RWPE2 (cell line): ENCODE results near the gene OIT3.

Experiments used
- ATAC-seq: fragments of 200-7000 bp; cut with Tn5 transposase; 3 replicates; pipeline ENCODE4 v1.9.1; 2021; ENCODE audit warnings: low read depth
- DNase-seq: peaks from one replicate; pipeline ENCODE4 v3.0.0-alpha.2; 2020; ENCODE audit warnings: low spot score
- H3K27ac ChIP-seq: fragments of 450-650 bp; 2 replicates; pipeline ENCODE4 v1.5.1; 2017; ENCODE audit warnings: mild to moderate bottlenecking; ENCODE audit not compliant: poor library complexity, severe bottlenecking
- H3K27me3 ChIP-seq: fragments of 250-450 bp; sonication (Bioruptor Pico); 2 replicates; pipeline ENCODE4 v1.5.1; 2021; ENCODE audit warnings: mild to moderate bottlenecking, moderate library complexity; ENCODE audit not compliant: insufficient read depth, poor library complexity, severe bottlenecking
- H3K36me3 ChIP-seq: fragments of 250-450 bp; sonication (Bioruptor Pico); 2 replicates; pipeline ENCODE4 v1.5.1; 2020; ENCODE audit warnings: low read depth, mild to moderate bottlenecking, moderate library complexity
- H3K4me1 ChIP-seq: fragments of 250-450 bp; sonication (Bioruptor Pico); 2 replicates; pipeline ENCODE4 v1.5.1; 2021; ENCODE audit warnings: mild to moderate bottlenecking, moderate library complexity; ENCODE audit not compliant: insufficient read depth, poor library complexity, severe bottlenecking
- H3K4me3 ChIP-seq: fragments of 250-450 bp; sonication (Bioruptor Pico); 2 replicates; pipeline ENCODE4 v1.5.1; 2021; ENCODE audit warnings: mild to moderate bottlenecking, moderate library complexity; ENCODE audit not compliant: severe bottlenecking
- H3K9me3 ChIP-seq: fragments of 250-450 bp; sonication (Bioruptor Pico); 2 replicates; pipeline ENCODE4 v1.5.1; 2021; ENCODE audit warnings: mild to moderate bottlenecking, moderate library complexity; ENCODE audit not compliant: severe bottlenecking
- CTCF ChIP-seq: fragments of 450-650 bp; IDR thresholded peaks from one replicate; pipeline ENCODE4 v1.5.1; 2017; ENCODE audit warnings: mild to moderate bottlenecking, moderate library complexity; ENCODE audit not compliant: poor library complexity, severe bottlenecking

OIT3 gene

GRCh38 chr10:72875250-72876055 is 18.1 kb upstream of the OIT3 start:
- Histone ChIP-seq H3K36me3 (peaks cover 34% of the 10 kb centered on the region), H3K27ac (no peak overlapping the region), H3K27me3 (no peaks in the 10 kb centered on the region), H3K4me3 (no peak overlapping the region), H3K9me3 (no peaks in the 10 kb centered on the region), H3K4me1 (no peaks in the 10 kb centered on the region)
- peak; percentile 84 for TF ChIP-seq CTCF
- ATAC-seq (peak; percentile 38; the same call in 1 of the 3 replicates), DNase-seq (no peak)

DNA sequence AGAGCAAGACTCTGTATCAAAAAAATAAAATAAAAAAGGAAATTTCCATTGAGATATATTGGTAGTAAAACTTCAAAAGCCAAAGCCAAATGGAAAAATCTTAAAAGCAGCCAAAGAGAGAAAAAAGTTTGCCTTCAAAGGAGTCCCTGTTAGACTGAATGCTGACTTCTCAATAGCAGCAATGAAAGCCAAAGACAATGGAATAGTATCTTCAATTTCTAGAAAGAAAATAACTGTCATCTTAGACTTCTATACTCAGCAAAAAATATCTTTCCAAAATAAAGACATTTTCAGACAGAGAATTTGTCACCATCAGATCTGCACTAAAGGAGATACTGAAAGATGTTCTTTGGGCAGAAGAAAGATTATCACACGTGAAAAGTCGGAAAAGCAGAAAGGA is 14.3 kb upstream of the OIT3 start:
- no peak for ATAC-seq

GRCh38 chr10:72881291-72881690 is 12.2 kb upstream of the OIT3 start:
- TF ChIP-seq CTCF = no peak
- Histone ChIP-seq H3K27me3 (no peaks in the 10 kb centered on the region), H3K4me3 (no peak overlapping the region), H3K36me3 (peaks cover 13% of the 10 kb centered on the region; the same call in 1 of the 2 replicates), H3K27ac (no peak overlapping the region), H3K9me3 (no peaks in the 10 kb centered on the region), H3K4me1 (no peaks in the 10 kb centered on the region)
- ATAC-seq = no peak
- no peak for DNase-seq

More for the DNA sequence above, 14.3 kb upstream of the OIT3 start:
- Histone ChIP-seq H3K4me3 (no peak overlapping the region), H3K27me3 (no peaks in the 10 kb centered on the region), H3K9me3 (no peaks in the 10 kb centered on the region), H3K4me1 (no peaks in the 10 kb centered on the region), H3K27ac (no peak overlapping the region), H3K36me3 (peaks cover 22% of the 10 kb centered on the region; the same call in 1 of the 2 replicates)
- TF ChIP-seq CTCF = no peak
- no peak for DNase-seq

GRCh38 chr10:72883861-72884260 is 9.7 kb upstream of the OIT3 start:
- ATAC-seq (no peak), DNase-seq (no peak)
- H3K36me3 ChIP-seq = peaks cover 12% of the 10 kb centered on the region; the same call in 1 of the 2 replicates
- no peaks in the 10 kb centered on the region for H3K9me3 ChIP-seq
- no peak for TF ChIP-seq CTCF
- H3K4me3 ChIP-seq = no peak overlapping the region
- peaks cover 9% of the 10 kb centered on the region for H3K4me1 ChIP-seq
- no peak overlapping the region for H3K27ac ChIP-seq
- H3K27me3 ChIP-seq = no peaks in the 10 kb centered on the region

DNA sequence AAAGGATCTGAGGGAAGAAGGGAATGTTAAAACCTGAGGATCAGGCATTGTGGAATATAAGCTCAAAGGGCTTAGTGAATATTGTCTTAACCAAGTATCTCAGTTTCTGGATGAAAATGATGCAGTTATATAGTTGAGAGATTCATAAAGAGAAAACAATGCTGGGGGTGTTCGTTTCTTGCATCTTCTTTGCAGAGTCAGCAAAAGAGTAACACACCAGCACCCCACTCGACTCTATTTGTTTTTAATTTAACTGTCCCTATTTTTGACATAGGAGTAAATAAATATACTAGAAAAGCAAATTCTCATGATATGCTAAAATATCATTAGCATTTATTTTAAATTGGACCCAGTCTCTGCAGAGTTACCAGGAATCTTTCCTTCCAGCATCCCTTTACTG is 7.6 kb upstream of the OIT3 start:
- H3K4me1 ChIP-seq = peaks cover 17% of the 10 kb centered on the region
- H3K27me3 ChIP-seq = no peaks in the 10 kb centered on the region
- no peaks in the 10 kb centered on the region for H3K9me3 ChIP-seq
- H3K27ac ChIP-seq = no peak overlapping the region
- peaks cover 4% of the 10 kb centered on the region; the same call in 1 of the 2 replicates for H3K36me3 ChIP-seq
- no peak overlapping the region for H3K4me3 ChIP-seq
- DNase-seq (no peak), ATAC-seq (no peak)
- TF ChIP-seq CTCF = no peak
